ENCODE results near the gene NCAN.

- TF ChIP-seq CTCF (IDR thresholded peaks at IDR 0.05; ENCODE audit: insufficient read depth, low read depth, low read length) (no peak), EZH2 (IDR thresholded peaks at IDR 0.05; ENCODE audit: insufficient read depth, low read length) (no peak)
Observed at GRCh38 chr19:19169236-19170052, 42.3 kb upstream of the NCAN start.

All from astrocyte (in vitro differentiated cells and primary cell).